MM.1S (cell line): Measurements from ENCODE around the gene TBKBP1.

Experiments used
- DNase-seq: peaks from one replicate; pipeline ENCODE4 v3.0.0-alpha.2; 2015
- H2AFZ ChIP-seq: fragments of 300-600 bp; sonication (generic); 2 replicates; pipeline ENCODE4 v1.6.0; 2016; ENCODE audit warnings: antibody characterized with exemption, low read length
- H3F3A ChIP-seq: fragments of 300-600 bp; sonication (generic); 2 replicates; pipeline ENCODE4 v1.6.1; 2016; ENCODE audit warnings: mild to moderate bottlenecking, antibody characterized with exemption, low read length, moderate library complexity, mixed read lengths; ENCODE audit not compliant: insufficient read depth
- H3K27ac ChIP-seq: fragments of 300-600 bp; sonication (generic); 2 replicates; pipeline ENCODE4 v1.5.1; 2016; ENCODE audit warnings: mild to moderate bottlenecking, low read length
- H3K27me3 ChIP-seq: fragments of 300-600 bp; sonication (generic); replicated peaks from 2 replicates; pipeline ENCODE4 v1.6.0; 2016; ENCODE audit warnings: low read length; ENCODE audit not compliant: insufficient read depth
- H3K36me3 ChIP-seq: fragments of 300-600 bp; sonication (generic); replicated peaks from 2 replicates; pipeline ENCODE4 v1.6.1; 2016; ENCODE audit warnings: mild to moderate bottlenecking, low read length, mixed read lengths; ENCODE audit not compliant: insufficient read depth
- H3K4me1 ChIP-seq: fragments of 300-600 bp; sonication (generic); 2 replicates; pipeline ENCODE4 v1.6.1; 2016; ENCODE audit warnings: low read length, mixed read lengths
- H3K4me2 ChIP-seq: fragments of 300-600 bp; sonication (generic); 2 replicates; pipeline ENCODE4 v1.6.0; 2016; ENCODE audit warnings: low read depth, low read length
- H3K4me3 ChIP-seq: fragments of 300-600 bp; sonication (generic); 2 replicates; pipeline ENCODE4 v1.5.1; 2016; ENCODE audit warnings: low read length, mixed read lengths
- H3K79me2 ChIP-seq: fragments of 300-600 bp; sonication (generic); 2 replicates; pipeline ENCODE4 v1.6.1; 2016; ENCODE audit warnings: mixed run types, low read length, mixed read lengths
- H3K9ac ChIP-seq: fragments of 300-600 bp; sonication (generic); 2 replicates; pipeline ENCODE4 v1.6.1; 2016; ENCODE audit warnings: low read length, mixed read lengths
- H3K9me2 ChIP-seq: fragments of 300-600 bp; sonication (generic); replicated peaks from 2 replicates; pipeline ENCODE4 v1.6.1; 2016; ENCODE audit warnings: mild to moderate bottlenecking, low read length, mixed read lengths; ENCODE audit not compliant: insufficient read depth
- H3K9me3 ChIP-seq: fragments of 300-600 bp; sonication (generic); replicated peaks from 2 replicates; pipeline ENCODE4 v1.6.1; 2016; ENCODE audit warnings: mild to moderate bottlenecking, low read length, mixed read lengths; ENCODE audit not compliant: insufficient read depth
- H4K20me1 ChIP-seq: fragments of 300-600 bp; sonication (generic); 2 replicates; pipeline ENCODE4 v1.6.1; 2016; ENCODE audit warnings: mild to moderate bottlenecking, low read length, moderate library complexity, mixed read lengths; ENCODE audit not compliant: insufficient read depth
- CTCF ChIP-seq: fragments of 300-600 bp; sonication (generic); IDR thresholded peaks from 2 replicates; pipeline ENCODE4 v1.5.1; 2016; ENCODE audit warnings: antibody characterized with exemption, low read length, mixed read lengths
- EZH2 ChIP-seq: fragments of 300-600 bp; sonication (generic); optimal IDR thresholded peaks from 2 replicates; pipeline ENCODE3; 2017; ENCODE audit warnings: low read depth, mild to moderate bottlenecking, antibody characterized with exemption, low read length, mixed read lengths
- EZH2phosphoT487 ChIP-seq: fragments of 300-600 bp; sonication (generic); IDR thresholded peaks from 2 replicates; pipeline ENCODE4 v1.6.1; 2018; ENCODE audit warnings: antibody characterized with exemption, low read length

TBKBP1 gene

GRCh38 chr17:47714773-47715396 lies 20.9 kb downstream of the TBKBP1 start:
- H3K4me3 ChIP-seq: no peak overlapping the region
- peaks cover 47% of the 10 kb centered on the region for H3K27me3 ChIP-seq
- no peak overlapping the region for H3K4me2 ChIP-seq
- H3K4me1 ChIP-seq: peaks cover 10% of the 10 kb centered on the region
- H3K9me3 ChIP-seq: no peaks in the 10 kb centered on the region
- H3F3A ChIP-seq: 0 out of 2 replicates have a peak, but pooled peaks cover 5% of the 10 kb centered on the region
- no peaks in the 10 kb centered on the region for H4K20me1 ChIP-seq
- TF ChIP-seq EZH2 (no peak), CTCF (no peak), EZH2phosphoT487 (no peak)
- H3K36me3 ChIP-seq: no peaks in the 10 kb centered on the region
- H2AFZ ChIP-seq: no peak overlapping the region
- H3K79me2 ChIP-seq: no peaks in the 10 kb centered on the region
- no peak overlapping the region for H3K27ac ChIP-seq
- no peaks in the 10 kb centered on the region for H3K9me2 ChIP-seq
- no peak overlapping the region for H3K9ac ChIP-seq
- DNase-seq: no peak

GRCh38 chr17:47715669-47716325 lies 21.8 kb downstream of the TBKBP1 start:
- no peak overlapping the region for H3K4me3 ChIP-seq
- DNase-seq: no peak
- TF ChIP-seq EZH2: no peak
- TF ChIP-seq CTCF: no peak
- no peak for TF ChIP-seq EZH2phosphoT487
- no peaks in the 10 kb centered on the region for H3K9me2 ChIP-seq
- H4K20me1 ChIP-seq: no peaks in the 10 kb centered on the region
- H3K4me1 ChIP-seq: peaks cover 18% of the 10 kb centered on the region
- H3K4me2 ChIP-seq: no peak overlapping the region
- no peak overlapping the region for H2AFZ ChIP-seq
- no peaks in the 10 kb centered on the region for H3K79me2 ChIP-seq
- no peak overlapping the region for H3K27ac ChIP-seq
- H3K27me3 ChIP-seq: peaks cover 44% of the 10 kb centered on the region
- no peaks in the 10 kb centered on the region for H3K36me3 ChIP-seq
- H3K9ac ChIP-seq: no peak overlapping the region
- H3K9me3 ChIP-seq: no peaks in the 10 kb centered on the region
- 0 out of 2 replicates have a peak, but pooled peaks cover 7% of the 10 kb centered on the region for H3F3A ChIP-seq

- Histone ChIP-seq H2AFZ (no peak overlapping the region), H3K9me2 (no peaks in the 10 kb centered on the region), H3F3A (0 out of 2 replicates have a peak, but pooled peaks cover 7% of the 10 kb centered on the region), H3K79me2 (no peaks in the 10 kb centered on the region), H3K9me3 (no peaks in the 10 kb centered on the region), H3K4me3 (no peak overlapping the region), H3K27me3 (peaks cover 49% of the 10 kb centered on the region), H3K36me3 (no peaks in the 10 kb centered on the region), H3K27ac (no peak overlapping the region), H3K4me2 (no peak overlapping the region), H4K20me1 (no peaks in the 10 kb centered on the region), H3K9ac (no peak overlapping the region), H3K4me1 (peaks cover 18% of the 10 kb centered on the region)
- no peak for DNase-seq
- no peak for TF ChIP-seq CTCF
- TF ChIP-seq EZH2phosphoT487: no peak
- TF ChIP-seq EZH2: no peak
These were observed 22.4 kb downstream of the TBKBP1 start for GRCh38 chr17:47716375-47716774.
